Peyer's patch (tissue), 4 donors: ENCODE measurements around the gene LRRIQ1.

Experiments
- POLR2A ChIP-seq, 2 donors: fragments of 450-650 bp; IDR thresholded peaks; one replicate each; pipeline ENCODE4 v1.5.1; 2017; ENCODE audit warnings: antibody characterized with exemption in 2 of 2, mild to moderate bottlenecking in 2 of 2, moderate library complexity in 2 of 2
- TF ChIP-seq, protein P1 (sequence below), 6 experiments: fragments of 450-650 bp in 4 of 6; fragments of 200-600 bp in 2 of 6; sonication (generic) in 1 of 6; IDR thresholded peaks; one replicate each; pipeline ENCODE4 v1.5.1; 2017 to 2019; ENCODE audit warnings: antibody characterized with exemption in 6 of 6, mild to moderate bottlenecking in 3 of 6, moderate library complexity in 1 of 6

- TF ChIP-seq, protein P1, sequence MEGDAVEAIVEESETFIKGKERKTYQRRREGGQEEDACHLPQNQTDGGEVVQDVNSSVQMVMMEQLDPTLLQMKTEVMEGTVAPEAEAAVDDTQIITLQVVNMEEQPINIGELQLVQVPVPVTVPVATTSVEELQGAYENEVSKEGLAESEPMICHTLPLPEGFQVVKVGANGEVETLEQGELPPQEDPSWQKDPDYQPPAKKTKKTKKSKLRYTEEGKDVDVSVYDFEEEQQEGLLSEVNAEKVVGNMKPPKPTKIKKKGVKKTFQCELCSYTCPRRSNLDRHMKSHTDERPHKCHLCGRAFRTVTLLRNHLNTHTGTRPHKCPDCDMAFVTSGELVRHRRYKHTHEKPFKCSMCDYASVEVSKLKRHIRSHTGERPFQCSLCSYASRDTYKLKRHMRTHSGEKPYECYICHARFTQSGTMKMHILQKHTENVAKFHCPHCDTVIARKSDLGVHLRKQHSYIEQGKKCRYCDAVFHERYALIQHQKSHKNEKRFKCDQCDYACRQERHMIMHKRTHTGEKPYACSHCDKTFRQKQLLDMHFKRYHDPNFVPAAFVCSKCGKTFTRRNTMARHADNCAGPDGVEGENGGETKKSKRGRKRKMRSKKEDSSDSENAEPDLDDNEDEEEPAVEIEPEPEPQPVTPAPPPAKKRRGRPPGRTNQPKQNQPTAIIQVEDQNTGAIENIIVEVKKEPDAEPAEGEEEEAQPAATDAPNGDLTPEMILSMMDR (IDR thresholded peaks at IDR 0.05): no peak
- TF ChIP-seq POLR2A (IDR thresholded peaks at IDR 0.05): no peak
These were observed 23.4 kb downstream of the LRRIQ1 start for GRCh38 chr12:85059594-85059993.
